Urinary bladder (tissue), 2 donors: Measurements from ENCODE around the gene KLK6. TPM values are rescaled to one million over a fixed set of nuclear protein-coding genes. Genes with fewer than 3 reads are reported as not detected.

Experiments used
- polyA plus RNA-seq: library from polyadenylated mRNA; stranded (reverse); fragments of 200-250 nt; gene quantifications from one replicate; pipeline ENCODE4 v1.2.3, GENCODE V29; 2013
- total RNA-seq: library from RNA; depleted of rRNA; stranded (reverse); fragments of >200 nt; gene quantifications from one replicate; pipeline ENCODE4 v1.2.3, GENCODE V29; 2014
- donor health status: healthy.

Gene KLK6
- total and polyA plus RNA-seq, 2 donors = not detected

Other genes starting within 250 kb of the KLK6 start
- 4.3 TPM for gene SHANK1, start 249.8 kb downstream of the KLK6 start, total RNA-seq
- 0.60 TPM for gene SHANK1, start 249.8 kb downstream of the KLK6 start, polyA plus RNA-seq
- gene CLEC11A, start 246.2 kb downstream of the KLK6 start, total RNA-seq = 32.4 TPM
- 43.7 TPM for gene CLEC11A, start 246.2 kb downstream of the KLK6 start, polyA plus RNA-seq
- not detected for gene GPR32, start 199.1 kb downstream of the KLK6 start, total RNA-seq
- gene GPR32, start 199.1 kb downstream of the KLK6 start, polyA plus RNA-seq = not detected
- gene ACP4, start 179.2 kb downstream of the KLK6 start, total RNA-seq = not detected
- not detected for gene ACP4, start 179.2 kb downstream of the KLK6 start, polyA plus RNA-seq
- not detected for gene KLK1, start 145.8 kb downstream of the KLK6 start, total RNA-seq
- gene KLK1, start 145.8 kb downstream of the KLK6 start, polyA plus RNA-seq = 0.39 TPM
- gene KLK15, start 136.0 kb downstream of the KLK6 start, total RNA-seq = not detected
- not detected for gene KLK15, start 136.0 kb downstream of the KLK6 start, polyA plus RNA-seq
- gene KLK3, start 114.7 kb downstream of the KLK6 start, total RNA-seq = not detected
- not detected for gene KLK3, start 114.7 kb downstream of the KLK6 start, polyA plus RNA-seq
- gene KLK2, start 96.2 kb downstream of the KLK6 start, total RNA-seq = not detected
- not detected for gene KLK2, start 96.2 kb downstream of the KLK6 start, polyA plus RNA-seq
- not detected for gene KLK4, start 58.2 kb downstream of the KLK6 start, total RNA-seq
- not detected for gene KLK4, start 58.2 kb downstream of the KLK6 start, polyA plus RNA-seq
- not detected for gene KLK5, start 16.6 kb downstream of the KLK6 start, total RNA-seq
- not detected for gene KLK5, start 16.6 kb downstream of the KLK6 start, polyA plus RNA-seq
- gene KLK7, start 14.3 kb upstream of the KLK6 start, total RNA-seq = 0.32 TPM
- gene KLK7, start 14.3 kb upstream of the KLK6 start, polyA plus RNA-seq = 0.14 TPM
- not detected for gene KLK8, start 32.0 kb upstream of the KLK6 start, total RNA-seq
- not detected for gene KLK8, start 32.0 kb upstream of the KLK6 start, polyA plus RNA-seq
- gene KLK10, start 50.1 kb upstream of the KLK6 start, total RNA-seq = not detected
- gene KLK10, start 50.1 kb upstream of the KLK6 start, polyA plus RNA-seq = 0.33 TPM
- gene KLK11, start 57.0 kb upstream of the KLK6 start, total RNA-seq = not detected
- gene KLK11, start 57.0 kb upstream of the KLK6 start, polyA plus RNA-seq = 0.15 TPM
- gene KLK12, start 65.4 kb upstream of the KLK6 start, total RNA-seq = not detected
- not detected for gene KLK12, start 65.4 kb upstream of the KLK6 start, polyA plus RNA-seq
- not detected for gene KLK13, start 95.5 kb upstream of the KLK6 start, total RNA-seq
- gene KLK13, start 95.5 kb upstream of the KLK6 start, polyA plus RNA-seq = 0.20 TPM
- not detected for gene KLK14, start 113.3 kb upstream of the KLK6 start, total RNA-seq
- 0.29 TPM for gene KLK14, start 113.3 kb upstream of the KLK6 start, polyA plus RNA-seq
- 2.8 TPM for gene CTU1, start 138.8 kb upstream of the KLK6 start, total RNA-seq
- gene CTU1, start 138.8 kb upstream of the KLK6 start, polyA plus RNA-seq = 4.9 TPM
- gene SIGLEC9, start 155.3 kb upstream of the KLK6 start, total RNA-seq = 1.4 TPM
- gene SIGLEC9, start 155.3 kb upstream of the KLK6 start, polyA plus RNA-seq = 5.5 TPM
- gene SIGLEC7, start 172.7 kb upstream of the KLK6 start, total RNA-seq = 0.85 TPM
- 3.4 TPM for gene SIGLEC7, start 172.7 kb upstream of the KLK6 start, polyA plus RNA-seq